Uterus (tissue), 4 donors: Measurements from ENCODE around the gene E2F4. TPM values are rescaled to one million over a fixed set of nuclear protein-coding genes. Genes with fewer than 3 reads are reported as not detected.

Experiments
- DNase-seq, 2 donors: peaks; one replicate each; pipeline ENCODE4 v3.0.0-alpha.2; 2019 to 2020
- H3K27ac ChIP-seq, 2 donors: fragments of 200-600 bp; sonication (generic); 1 replicate in 1 of 2; 2 replicates in 1 of 2; pipeline ENCODE4 v1.5.1; 2016 to 2018
- H3K27me3 ChIP-seq, 2 donors: fragments of 200-600 bp; sonication (generic); one replicate each; pipeline ENCODE4 v1.5.1; 2018 to 2019; ENCODE audit warnings: control low read depth in 1 of 2
- H3K36me3 ChIP-seq, 2 donors: fragments of 200-600 bp; sonication (generic); one replicate each; pipeline ENCODE4 v1.5.1; 2019; ENCODE audit warnings: control low read depth in 1 of 2
- H3K4me1 ChIP-seq, 2 donors: fragments of 200-600 bp; sonication (generic); one replicate each; pipeline ENCODE4 v1.5.1; 2018 to 2019; ENCODE audit warnings: control low read depth in 1 of 2
- H3K4me3 ChIP-seq, 2 donors: fragments of 200-600 bp; sonication (generic); 1 replicate in 1 of 2; 2 replicates in 1 of 2; pipeline ENCODE4 v1.5.1; 2018 to 2019; ENCODE audit warnings: mild to moderate bottlenecking in 1 of 2
- H3K9me3 ChIP-seq, 2 donors: fragments of 200-600 bp; sonication (generic); one replicate each; pipeline ENCODE4 v1.5.1; 2019; ENCODE audit warnings: control low read depth in 1 of 2
- CTCF ChIP-seq, 4 experiments: fragments of 200-600 bp in 2 of 4; fragments of 450-650 bp in 2 of 4; sonication (generic) in 2 of 4; IDR thresholded peaks; one replicate each; pipeline ENCODE4 v1.5.1; 2016 to 2019; ENCODE audit warnings: antibody characterized with exemption in 4 of 4, mild to moderate bottlenecking in 2 of 4, moderate library complexity in 1 of 4
- POLR2A ChIP-seq, 2 donors: fragments of 450-650 bp; IDR thresholded peaks; one replicate each; pipeline ENCODE4 v1.6.1; 2016; ENCODE audit warnings: antibody characterized with exemption in 2 of 2, mild to moderate bottlenecking in 1 of 2, moderate library complexity in 1 of 2
- intact Hi-C: fragments of 100-400 bp; cut with DNase I; formaldehyde crosslinking; loops from one replicate; pipeline ENCODE4 v1.15.1; 2023; ENCODE audit warnings: low total_unique reads
- total RNA-seq, 4 donors: library from RNA; depleted of rRNA in 3 of 4; stranded (reverse); fragments of >200 nt in 3 of 4; gene quantifications; one replicate each; pipeline versions ENCODE4 v1.1.0 to v1.2.4, GENCODE V29; 2014 to 2023
- donor health status: DM: yes; HTN: yes; CAD: no.

The E2F4 gene
- total RNA-seq, 4 donors from 2014 or later, result 49.2 to 294 (median 77.1) TPM

DNA sequence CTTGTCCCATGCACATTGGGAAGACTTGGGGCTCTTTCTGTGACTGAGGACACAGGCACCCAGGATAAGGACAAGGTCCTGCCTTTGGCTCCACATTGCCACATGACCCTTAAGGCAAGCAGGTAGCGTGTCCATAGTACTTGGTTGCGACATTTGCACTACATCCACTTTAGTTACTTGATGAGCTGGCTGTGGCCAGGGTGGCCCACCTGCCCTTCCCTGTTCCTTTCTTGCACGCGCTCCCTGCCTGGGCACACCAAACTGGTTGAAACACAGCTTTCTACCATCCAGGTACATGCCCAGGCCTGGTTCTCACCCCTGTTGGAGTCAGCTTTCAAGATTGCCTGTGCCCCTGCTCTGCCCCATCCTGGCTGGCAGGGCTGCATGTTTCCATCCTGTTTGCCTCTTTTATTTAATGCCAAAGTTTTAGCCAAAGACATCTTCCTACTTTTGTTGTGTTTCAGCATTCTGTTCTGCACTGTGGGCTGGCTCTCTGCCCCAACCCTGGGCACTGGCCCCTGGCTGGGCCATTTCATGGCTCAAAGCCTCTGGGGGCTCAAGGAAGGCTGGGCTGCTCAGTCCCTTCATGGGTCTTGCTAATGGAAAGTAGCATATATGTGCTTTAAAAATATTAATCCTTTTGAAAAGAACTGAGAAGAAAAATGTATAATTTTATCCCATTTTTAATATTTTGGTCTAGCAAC, 44.4 kb upstream of the E2F4 start:
- Histone ChIP-seq H3K27ac (no peak overlapping the region), H3K36me3 (no peaks in the 10 kb centered on the region), H3K9me3 (no peaks in the 10 kb centered on the region), H3K4me1 (peaks cover 0 to 4% of the 10 kb centered on the region in 2 donors), H3K27me3 (no peaks in the 10 kb centered on the region), H3K4me3 (no peak overlapping the region)
- DNase-seq, result no peak
- intact Hi-C loops, result no loop called here
- no peak for TF ChIP-seq CTCF (IDR thresholded peaks at IDR 0.05)
- TF ChIP-seq POLR2A (IDR thresholded peaks at IDR 0.05), result no peak

GRCh38 chr16:67148221-67148620, 43.7 kb upstream of the E2F4 start:
- H3K4me1 ChIP-seq, result peaks cover 0 to 4% of the 10 kb centered on the region in 2 donors
- DNase-seq, result no peak
- H3K9me3 ChIP-seq, result no peaks in the 10 kb centered on the region
- H3K27me3 ChIP-seq, result no peaks in the 10 kb centered on the region
- intact Hi-C loops, result no loop called here
- TF ChIP-seq POLR2A (IDR thresholded peaks at IDR 0.05), result no peak
- no peak for TF ChIP-seq CTCF (IDR thresholded peaks at IDR 0.05)
- H3K4me3 ChIP-seq, result no peak overlapping the region
- H3K27ac ChIP-seq, result no peak overlapping the region
- H3K36me3 ChIP-seq, result no peaks in the 10 kb centered on the region

GRCh38 chr16:67148656-67149275, 43.2 kb upstream of the E2F4 start:
- Histone ChIP-seq H3K27me3 (no peaks in the 10 kb centered on the region), H3K4me3 (no peak overlapping the region), H3K27ac (no peak overlapping the region), H3K36me3 (no peaks in the 10 kb centered on the region), H3K9me3 (no peaks in the 10 kb centered on the region), H3K4me1 (peaks cover 0 to 4% of the 10 kb centered on the region in 2 donors)
- intact Hi-C loops, result no loop called here
- TF ChIP-seq POLR2A (IDR thresholded peaks at IDR 0.05) (no peak), CTCF (IDR thresholded peaks at IDR 0.05) (no peak)
- no peak for DNase-seq

GRCh38 chr16:67149276-67150046, 42.5 kb upstream of the E2F4 start:
- no peaks in the 10 kb centered on the region for H3K27me3 ChIP-seq
- no peaks in the 10 kb centered on the region for H3K36me3 ChIP-seq
- intact Hi-C loops, result no loop called here
- TF ChIP-seq CTCF (IDR thresholded peaks at IDR 0.05) (no peak), POLR2A (IDR thresholded peaks at IDR 0.05) (no peak)
- no peaks in the 10 kb centered on the region for H3K9me3 ChIP-seq
- H3K27ac ChIP-seq, result peak overlapping the region in 1 of 2 donors; percentile 80
- no peak overlapping the region for H3K4me3 ChIP-seq
- peaks cover 0 to 4% of the 10 kb centered on the region in 2 donors for H3K4me1 ChIP-seq
- DNase-seq, result no peak
